ENCODE measurements around the gene NLRC5.

The NLRC5 gene

DNA sequence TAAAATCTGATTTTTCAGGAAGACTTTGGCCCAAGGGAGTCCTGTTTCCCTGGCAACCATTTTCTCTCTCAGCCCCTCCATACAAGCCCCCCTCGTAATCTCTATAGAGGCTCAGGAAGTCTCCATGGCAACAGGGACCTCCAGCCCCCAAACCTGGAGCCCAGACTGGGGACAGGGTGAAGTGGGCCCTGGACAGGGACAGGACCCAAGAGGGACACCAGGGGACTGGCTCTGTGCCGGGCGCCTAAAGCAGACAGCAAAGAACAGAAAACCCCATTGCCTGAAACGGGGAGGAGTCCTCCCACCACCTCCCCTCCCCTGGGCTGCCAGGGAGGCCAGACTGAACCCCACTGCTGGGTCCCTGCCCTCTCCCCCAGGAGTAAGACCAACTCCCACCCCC lies 143.7 kb downstream of the NLRC5 start:
- no peak for DNase-seq

Data from NCI-H1694 (cell line).